ENCODE data around the gene DEK.
"Not testable (repeated sequence)": the region's sequence is repeated elsewhere in the genome, so short reads cannot be mapped to it uniquely, and the experiment has no call there.

DNA sequence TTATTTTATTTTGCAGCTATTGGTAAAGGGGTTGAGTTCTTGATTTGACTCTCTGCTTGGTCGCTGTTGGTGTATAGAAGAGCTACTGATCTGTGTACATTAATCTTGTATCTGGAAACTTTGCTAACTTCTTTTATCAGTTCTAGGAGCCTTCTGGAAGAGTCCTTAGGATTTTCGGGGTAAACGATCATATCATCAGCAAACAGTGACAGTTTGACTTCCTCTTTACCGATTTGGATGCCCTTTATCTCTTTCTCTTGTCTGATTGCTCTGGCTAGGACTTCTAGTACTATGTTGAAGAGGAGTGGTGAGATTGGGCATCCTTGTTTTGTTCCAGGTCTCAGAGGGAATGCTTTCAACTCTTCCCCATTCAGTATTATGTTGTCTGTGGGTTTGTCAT is 88.1 kb downstream of the DEK start:
- TF ChIP-seq, protein P1, sequence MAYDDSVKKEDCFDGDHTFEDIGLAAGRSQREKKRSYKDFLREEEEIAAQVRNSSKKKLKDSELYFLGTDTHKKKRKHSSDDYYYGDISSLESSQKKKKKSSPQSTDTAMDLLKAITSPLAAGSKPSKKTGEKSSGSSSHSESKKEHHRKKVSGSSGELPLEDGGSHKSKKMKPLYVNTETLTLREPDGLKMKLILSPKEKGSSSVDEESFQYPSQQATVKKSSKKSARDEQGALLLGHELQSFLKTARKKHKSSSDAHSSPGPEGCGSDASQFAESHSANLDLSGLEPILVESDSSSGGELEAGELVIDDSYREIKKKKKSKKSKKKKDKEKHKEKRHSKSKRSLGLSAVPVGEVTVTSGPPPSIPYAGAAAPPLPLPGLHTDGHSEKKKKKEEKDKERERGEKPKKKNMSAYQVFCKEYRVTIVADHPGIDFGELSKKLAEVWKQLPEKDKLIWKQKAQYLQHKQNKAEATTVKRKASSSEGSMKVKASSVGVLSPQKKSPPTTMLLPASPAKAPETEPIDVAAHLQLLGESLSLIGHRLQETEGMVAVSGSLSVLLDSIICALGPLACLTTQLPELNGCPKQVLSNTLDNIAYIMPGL (CRISPR knock-in tag; IDR thresholded peaks at IDR 0.05) = not testable (repeated sequence)
- TF ChIP-seq TCF7 (CRISPR knock-in tag; IDR thresholded peaks at IDR 0.05; ENCODE audit: low read depth); NR2C2 (CRISPR knock-in tag; IDR thresholded peaks at IDR 0.05); CREM (CRISPR knock-in tag; IDR thresholded peaks at IDR 0.05); IRF2 (CRISPR knock-in tag; IDR thresholded peaks at IDR 0.05; ENCODE audit: borderline replicate concordance, low read depth); SMAD3 (CRISPR knock-in tag; IDR thresholded peaks at IDR 0.05; ENCODE audit: borderline replicate concordance); ZNF416 (CRISPR knock-in tag; IDR thresholded peaks at IDR 0.05): not testable (repeated sequence)
- TF ChIP-seq, protein P2, sequence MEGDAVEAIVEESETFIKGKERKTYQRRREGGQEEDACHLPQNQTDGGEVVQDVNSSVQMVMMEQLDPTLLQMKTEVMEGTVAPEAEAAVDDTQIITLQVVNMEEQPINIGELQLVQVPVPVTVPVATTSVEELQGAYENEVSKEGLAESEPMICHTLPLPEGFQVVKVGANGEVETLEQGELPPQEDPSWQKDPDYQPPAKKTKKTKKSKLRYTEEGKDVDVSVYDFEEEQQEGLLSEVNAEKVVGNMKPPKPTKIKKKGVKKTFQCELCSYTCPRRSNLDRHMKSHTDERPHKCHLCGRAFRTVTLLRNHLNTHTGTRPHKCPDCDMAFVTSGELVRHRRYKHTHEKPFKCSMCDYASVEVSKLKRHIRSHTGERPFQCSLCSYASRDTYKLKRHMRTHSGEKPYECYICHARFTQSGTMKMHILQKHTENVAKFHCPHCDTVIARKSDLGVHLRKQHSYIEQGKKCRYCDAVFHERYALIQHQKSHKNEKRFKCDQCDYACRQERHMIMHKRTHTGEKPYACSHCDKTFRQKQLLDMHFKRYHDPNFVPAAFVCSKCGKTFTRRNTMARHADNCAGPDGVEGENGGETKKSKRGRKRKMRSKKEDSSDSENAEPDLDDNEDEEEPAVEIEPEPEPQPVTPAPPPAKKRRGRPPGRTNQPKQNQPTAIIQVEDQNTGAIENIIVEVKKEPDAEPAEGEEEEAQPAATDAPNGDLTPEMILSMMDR (IDR thresholded peaks at IDR 0.05) = not testable (repeated sequence)
- TF ChIP-seq, protein P3, sequence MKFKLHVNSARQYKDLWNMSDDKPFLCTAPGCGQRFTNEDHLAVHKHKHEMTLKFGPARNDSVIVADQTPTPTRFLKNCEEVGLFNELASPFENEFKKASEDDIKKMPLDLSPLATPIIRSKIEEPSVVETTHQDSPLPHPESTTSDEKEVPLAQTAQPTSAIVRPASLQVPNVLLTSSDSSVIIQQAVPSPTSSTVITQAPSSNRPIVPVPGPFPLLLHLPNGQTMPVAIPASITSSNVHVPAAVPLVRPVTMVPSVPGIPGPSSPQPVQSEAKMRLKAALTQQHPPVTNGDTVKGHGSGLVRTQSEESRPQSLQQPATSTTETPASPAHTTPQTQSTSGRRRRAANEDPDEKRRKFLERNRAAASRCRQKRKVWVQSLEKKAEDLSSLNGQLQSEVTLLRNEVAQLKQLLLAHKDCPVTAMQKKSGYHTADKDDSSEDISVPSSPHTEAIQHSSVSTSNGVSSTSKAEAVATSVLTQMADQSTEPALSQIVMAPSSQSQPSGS (CRISPR knock-in tag; IDR thresholded peaks at IDR 0.05; ENCODE audit: borderline replicate concordance, low read depth) = not testable (repeated sequence)
- TF ChIP-seq, protein P4, sequence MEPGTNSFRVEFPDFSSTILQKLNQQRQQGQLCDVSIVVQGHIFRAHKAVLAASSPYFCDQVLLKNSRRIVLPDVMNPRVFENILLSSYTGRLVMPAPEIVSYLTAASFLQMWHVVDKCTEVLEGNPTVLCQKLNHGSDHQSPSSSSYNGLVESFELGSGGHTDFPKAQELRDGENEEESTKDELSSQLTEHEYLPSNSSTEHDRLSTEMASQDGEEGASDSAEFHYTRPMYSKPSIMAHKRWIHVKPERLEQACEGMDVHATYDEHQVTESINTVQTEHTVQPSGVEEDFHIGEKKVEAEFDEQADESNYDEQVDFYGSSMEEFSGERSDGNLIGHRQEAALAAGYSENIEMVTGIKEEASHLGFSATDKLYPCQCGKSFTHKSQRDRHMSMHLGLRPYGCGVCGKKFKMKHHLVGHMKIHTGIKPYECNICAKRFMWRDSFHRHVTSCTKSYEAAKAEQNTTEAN (CRISPR knock-in tag; IDR thresholded peaks at IDR 0.05) = not testable (repeated sequence)
